Forelimb muscle (tissue), 1 donor: ENCODE data around the gene HSFX1. TPM values are rescaled to one million over a fixed set of nuclear protein-coding genes. Genes with fewer than 3 reads are reported as not detected.
"Not testable (repeated sequence)": the region's sequence is repeated elsewhere in the genome, so short reads cannot be mapped to it uniquely, and the experiment has no call there.

Experiments
- DNase-seq: peaks from one replicate; pipeline ENCODE4 v3.0.0-alpha.2; 2013; ENCODE audit warnings: low read depth
- polyA plus RNA-seq: library from polyadenylated mRNA; unstranded; fragments of 120-200 nt; gene quantifications from one replicate; pipeline ENCODE4 v1.2.1, GENCODE V29; 2013; ENCODE audit not compliant: insufficient read length

HSFX1 gene, protein sequence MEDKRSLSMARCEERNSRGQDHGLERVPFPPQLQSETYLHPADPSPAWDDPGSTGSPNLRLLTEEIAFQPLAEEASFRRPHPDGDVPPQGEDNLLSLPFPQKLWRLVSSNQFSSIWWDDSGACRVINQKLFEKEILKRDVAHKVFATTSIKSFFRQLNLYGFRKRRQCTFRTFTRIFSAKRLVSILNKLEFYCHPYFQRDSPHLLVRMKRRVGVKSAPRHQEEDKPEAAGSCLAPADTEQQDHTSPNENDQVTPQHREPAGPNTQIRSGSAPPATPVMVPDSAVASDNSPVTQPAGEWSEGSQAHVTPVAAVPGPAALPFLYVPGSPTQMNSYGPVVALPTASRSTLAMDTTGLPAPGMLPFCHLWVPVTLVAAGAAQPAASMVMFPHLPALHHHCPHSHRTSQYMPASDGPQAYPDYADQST
- polyA plus RNA-seq, result 2.6 TPM

DNA sequence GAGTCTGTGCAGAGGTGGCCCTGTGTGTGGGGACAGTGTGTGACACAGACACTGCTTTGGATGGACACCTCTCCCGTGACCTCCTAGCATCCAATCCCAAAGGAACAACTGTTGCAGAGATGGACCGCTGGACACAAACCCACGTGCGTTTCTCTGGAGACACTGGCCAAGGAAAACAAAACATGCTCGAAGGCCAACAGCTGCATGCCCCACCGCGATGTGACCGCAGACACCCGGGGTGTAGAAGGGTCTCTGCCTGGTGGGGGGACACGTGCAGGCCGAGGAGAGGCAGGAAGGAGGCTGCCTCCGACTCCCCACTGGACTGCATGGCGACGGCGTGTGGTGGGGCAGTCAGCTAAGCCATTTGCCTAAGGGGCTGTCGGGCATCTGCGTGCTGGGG lies at the start of gene HSFX1:
Gene HSFX1 (plus strand): TSS at position 301 of the 400 bp plus-strand sequence. CDS start 614 bp downstream, outside the sequence.
- DNase-seq, result not testable (repeated sequence)

DNA sequence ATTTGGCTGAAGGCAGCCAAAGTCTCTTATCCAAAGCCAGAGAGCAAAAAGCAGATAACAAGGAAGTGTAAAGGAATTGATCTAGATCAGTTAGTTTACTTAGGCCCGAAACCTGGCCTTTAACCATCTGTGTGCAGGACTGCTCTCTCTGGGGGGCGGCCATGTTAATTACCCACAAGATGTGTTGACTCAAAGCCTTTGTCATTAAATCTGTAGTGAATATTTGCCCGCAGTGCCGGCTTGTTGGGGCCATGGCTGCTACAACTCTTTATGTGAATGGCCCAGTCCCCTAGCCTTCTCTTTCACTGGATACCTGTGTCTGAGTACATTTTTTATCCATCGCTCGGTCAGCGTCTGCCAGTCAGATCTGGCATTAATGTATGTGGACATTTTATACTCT lies 46.6 kb upstream of the HSFX1 start:
- DNase-seq, result not testable (repeated sequence)

DNA sequence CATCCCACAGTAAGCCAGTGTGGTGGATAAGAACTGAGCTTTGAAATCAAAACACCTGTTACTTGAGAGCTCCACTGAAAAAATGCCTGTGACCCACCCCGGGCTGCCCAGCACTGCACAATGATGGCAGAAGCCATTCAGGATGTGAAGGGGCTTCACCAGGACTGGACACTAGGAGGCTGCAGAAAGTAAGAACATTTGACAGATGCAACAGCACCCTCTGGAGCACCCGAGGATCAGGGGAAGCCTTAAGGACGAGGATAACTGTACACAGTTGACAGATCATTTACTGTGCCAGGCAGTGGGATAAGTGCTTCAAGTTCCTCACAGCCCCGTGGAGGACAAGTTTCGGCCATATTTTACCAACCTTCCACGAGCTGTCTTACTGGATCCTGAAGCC lies 31.6 kb upstream of the HSFX1 start:
- not testable (repeated sequence) for DNase-seq

DNA sequence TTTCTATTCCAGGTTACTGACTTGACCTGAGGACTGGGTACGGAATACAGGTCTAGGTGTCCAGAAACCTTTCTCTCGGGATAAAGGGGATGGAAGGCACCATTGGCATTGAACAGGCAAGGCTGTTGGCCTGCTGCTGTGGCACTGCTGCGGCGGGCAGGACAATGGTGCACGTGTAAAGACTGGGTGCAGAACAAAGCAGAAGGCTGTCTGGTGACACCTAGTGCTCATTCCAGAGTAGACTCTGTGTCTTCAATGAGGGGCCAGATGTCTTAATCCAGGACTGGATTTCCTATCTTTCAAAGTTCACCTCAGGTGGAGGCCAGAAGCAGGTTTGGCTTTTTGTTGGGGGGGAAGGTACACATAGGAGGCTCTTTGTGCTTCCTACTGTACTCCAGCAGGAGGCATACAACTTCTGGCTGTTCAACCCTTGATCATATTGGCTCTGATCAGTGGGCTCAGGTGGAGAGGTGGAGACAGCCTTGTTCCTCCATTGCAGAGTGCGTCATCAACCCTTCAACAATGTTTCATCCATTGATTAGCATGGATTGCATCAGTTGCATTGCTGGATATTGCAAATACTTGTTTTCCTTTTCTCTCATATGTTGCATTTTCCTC lies 27.4 kb upstream of the HSFX1 start:
- not testable (repeated sequence) for DNase-seq

DNA sequence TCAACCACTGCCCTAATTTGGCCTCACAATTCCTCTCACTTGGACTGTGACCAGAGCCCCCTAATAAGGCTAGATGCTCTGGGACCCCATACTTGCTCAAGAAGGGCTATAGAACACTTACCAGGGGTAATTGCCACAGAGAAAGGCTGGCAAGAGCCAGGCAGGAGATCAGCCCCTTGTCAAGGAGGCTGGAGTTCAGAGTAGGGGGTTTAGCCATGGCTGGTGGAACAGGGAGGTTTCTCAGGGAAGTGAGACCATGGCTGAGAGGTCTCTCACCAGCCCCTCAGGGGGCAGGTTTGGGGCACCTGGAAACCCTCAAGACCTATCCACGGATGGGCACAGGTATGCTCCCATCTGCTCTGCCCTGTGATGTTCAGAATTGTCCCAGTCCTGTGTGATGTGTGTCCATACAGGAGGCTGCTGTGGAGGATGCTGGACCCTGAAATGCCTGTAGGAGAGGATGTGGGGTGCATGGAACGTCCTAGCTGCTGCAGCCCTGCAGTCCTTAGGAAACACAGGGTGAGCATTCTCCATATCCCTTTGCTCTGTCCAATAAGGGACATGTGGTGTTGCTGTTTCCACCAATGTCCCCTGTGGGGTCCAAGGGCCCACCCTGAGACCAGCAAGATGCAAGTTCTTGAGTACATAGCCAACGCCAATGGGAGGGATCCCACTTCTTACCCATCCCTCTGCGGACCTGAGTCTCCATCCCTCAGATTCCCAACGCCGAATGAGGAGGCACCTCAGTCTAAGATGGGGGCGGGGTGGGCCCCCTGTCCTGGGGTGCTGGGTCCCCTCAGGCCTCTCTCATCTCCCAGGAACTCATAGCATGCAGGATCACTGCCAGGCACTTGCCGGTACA lies 16.4 kb upstream of the HSFX1 start:
- DNase-seq, result no peak

DNA sequence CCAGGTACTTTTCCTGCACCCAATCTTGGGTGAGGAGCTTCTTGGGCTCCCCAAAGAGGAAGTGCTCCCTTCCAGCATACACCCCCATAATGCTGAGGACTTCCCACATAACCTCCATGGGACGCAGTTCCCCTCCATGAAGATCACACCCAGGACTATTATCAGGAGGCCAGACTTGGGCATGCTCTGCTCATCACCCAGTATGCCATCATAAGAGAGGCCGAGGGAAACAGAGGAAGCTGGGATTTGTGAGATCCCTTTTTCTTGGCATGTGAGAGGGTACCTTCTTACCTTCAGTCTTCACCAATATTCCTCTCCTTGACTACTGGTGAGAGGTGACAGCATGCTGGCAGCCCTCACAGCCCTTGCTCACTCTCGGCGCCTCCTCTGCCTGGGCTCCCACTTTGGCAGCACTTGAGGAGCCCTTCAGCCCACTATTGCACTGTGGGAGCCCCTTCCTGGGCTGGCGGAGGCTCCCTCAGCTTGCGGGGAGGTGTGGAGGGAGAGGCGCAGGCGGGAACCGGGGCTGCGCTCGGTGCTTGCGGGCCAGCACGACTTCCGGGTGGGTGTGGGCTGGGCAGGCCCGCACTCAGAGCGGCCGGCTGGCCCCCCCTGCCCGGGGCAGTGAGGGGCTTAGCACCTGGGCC lies 15.7 kb upstream of the HSFX1 start:
- DNase-seq, result no peak

DNA sequence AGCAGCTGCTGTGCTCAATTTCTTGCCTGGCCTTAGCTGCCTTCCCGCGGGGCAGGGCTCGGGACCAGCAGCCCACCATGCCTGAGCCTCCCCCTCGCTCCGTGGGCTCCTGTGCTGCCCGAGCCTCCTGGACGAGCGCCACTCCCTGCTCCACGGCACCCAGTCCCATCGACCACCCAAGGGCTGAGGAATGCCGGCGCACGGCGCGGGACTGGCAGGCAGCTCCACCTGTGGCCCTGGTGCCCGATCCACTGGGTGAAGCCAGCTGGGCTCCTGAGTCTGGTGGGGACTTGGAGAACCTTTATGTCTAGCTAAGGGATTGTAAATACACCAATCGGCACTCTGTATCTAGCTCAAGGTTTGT lies 15.2 kb upstream of the HSFX1 start:
- DNase-seq, result not testable (repeated sequence)

DNA sequence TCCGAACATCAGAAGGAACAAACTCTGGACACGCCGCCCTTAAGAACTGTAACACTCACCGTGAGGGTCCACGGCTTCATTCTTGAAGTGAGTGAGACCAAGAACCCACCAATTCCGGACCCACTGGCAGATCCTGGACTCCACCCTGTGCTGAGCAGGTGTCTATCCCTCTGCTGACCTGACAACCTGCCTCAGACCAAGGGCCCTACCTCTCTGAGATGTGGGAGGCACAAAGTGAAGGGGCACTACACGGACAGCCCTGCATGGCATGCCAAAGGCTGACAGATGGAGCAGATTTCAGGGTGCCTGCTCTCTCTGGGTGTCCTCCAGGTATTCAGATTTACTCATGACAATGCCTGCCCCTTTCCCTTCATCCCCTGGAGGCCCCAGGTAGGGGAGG lies 14.0 kb upstream of the HSFX1 start:
- no peak for DNase-seq

DNA sequence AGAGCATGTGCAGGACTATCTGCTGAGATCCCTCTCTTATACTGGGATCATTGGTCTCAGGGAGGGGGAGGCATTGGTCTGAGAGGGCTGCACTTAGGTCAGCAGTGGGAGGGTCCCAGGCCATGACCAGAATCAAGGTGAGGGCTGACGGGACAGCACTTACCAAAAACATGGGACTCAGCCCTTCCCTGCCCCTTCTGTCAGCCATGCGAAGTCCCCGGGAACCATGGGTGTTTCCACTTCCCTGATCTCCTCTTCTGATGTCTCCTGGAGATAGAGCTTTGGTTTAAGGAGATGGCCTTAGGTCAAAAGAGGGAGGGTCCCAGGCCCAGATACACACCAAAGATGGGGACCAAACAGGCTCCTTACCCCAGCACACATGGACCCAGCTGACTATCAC lies 12.9 kb upstream of the HSFX1 start:
- no peak for DNase-seq

DNA sequence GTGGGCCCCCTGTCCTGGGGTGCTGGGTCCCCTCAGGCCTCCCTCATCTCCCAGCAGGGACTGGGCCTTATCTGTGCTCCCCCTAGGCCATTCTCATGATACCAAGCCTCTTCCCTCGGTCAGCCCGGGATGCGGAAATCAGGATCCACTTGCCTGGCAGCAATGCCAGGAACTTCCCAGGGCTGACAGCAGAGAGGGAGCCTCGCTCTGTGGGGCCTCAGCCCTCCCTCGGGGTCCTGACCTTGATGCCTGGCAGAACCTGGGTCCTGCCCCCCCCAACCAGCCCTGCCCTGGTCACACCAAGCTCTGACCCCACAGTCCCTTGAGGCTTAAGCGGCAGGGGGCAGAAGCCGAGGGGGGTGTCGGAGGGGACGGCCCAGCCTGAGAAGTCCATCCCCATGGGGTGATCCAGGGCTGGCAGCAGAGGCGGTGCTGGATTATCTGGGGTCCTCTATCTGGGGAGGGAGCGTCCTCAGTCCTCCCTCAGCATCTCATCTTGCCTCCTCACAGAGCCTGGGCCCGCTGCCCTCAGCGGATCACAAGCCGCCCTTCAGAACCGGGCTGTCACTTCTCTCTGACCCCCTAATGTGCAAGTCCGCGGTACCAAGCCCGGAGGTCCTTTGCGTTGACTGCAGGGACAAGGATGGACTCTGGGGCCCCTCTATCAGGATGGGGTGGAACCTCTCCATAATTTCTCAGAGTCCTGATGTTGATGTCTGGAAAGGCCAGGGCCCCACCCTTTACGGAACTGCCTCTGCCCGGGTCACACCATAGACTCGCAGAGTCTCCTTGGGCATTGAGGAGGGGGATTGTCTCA lies 11.8 kb upstream of the HSFX1 start:
- DNase-seq, result not testable (repeated sequence)

DNA sequence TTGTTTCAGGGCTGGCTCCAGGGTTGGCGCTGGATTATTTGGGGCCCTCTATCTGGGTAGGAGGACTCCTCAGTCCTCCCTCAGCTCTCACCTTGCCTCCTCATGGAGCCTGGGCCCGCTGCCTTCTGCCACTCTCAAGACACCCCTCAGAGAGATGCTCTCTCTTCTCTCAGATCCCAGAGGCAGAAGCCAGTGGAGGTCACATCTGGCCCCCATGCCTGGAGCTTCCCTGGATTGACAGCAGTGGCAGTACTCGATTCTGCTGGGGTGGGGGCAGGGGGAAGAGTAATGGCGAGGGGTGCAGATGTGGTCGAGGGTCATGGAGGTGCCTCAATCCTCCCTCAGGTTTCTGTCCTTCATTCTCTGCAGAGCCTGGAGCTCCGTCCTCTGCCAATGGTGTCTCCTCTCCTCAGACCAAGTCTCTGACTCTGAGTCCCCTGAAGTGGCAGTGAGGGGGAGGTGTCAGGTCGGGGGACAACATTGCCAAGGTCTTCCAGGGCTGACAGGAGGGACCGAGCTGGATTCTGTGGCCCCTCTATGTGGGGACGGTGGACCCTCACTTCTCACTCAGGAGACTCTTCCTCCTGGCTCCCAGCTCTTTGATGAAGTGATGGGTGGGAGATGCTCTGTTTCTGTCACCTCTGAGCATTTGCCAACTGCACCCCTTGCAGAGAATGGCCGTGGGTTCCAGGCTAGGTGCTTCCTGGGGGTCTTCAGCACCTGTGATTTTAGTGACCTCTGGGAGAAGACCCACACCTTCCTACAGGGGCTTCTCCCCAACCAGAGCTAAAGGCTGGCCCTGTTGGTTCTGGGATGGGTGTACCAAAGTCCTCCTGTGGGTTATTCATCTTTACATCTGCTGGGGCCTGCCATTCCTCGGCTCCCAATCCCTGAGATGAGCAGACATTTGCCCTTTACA lies 10.9 kb upstream of the HSFX1 start:
- DNase-seq, result no peak

DNA sequence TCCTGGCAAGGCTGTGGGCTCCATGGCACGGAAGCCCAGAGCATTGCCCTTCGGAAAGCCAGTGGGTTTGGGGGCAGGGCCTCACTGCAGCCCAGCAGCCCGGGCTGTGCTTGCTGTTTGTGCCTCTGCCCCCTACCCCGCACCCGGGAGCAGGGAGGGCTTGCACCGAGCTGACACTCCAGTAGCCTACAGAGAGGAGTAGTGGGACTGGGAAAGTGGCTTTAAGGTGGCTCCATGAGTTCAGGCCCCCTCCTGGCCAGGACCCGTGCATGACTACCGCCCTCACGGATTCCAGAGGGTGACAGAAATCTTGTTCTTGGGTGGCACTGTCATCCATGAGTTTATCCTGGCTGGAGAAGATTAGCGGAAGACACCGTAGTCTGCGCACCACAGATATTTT lies 3.5 kb upstream of the HSFX1 start:
- not testable (repeated sequence) for DNase-seq

DNA sequence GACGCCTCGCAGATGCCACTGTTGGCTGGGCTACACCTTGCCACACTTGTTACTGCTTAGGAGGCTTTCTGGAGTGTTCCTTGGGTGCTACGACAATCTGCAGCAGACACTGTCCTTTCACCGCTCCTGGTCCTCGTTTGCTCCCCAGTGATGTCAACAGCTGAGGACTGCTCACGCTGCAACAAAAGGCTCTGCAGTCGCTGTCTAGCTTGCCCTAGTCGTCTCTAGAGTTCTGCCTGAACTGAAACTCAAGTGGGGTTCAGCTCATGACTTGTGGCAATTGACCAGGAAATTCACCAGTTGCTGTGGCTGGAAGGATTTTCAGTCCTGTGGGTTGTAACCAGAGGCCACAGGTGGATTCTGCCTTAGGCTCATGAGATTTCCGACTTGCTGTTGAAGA lies 842 bp upstream of the HSFX1 start:
- not testable (repeated sequence) for DNase-seq

DNA sequence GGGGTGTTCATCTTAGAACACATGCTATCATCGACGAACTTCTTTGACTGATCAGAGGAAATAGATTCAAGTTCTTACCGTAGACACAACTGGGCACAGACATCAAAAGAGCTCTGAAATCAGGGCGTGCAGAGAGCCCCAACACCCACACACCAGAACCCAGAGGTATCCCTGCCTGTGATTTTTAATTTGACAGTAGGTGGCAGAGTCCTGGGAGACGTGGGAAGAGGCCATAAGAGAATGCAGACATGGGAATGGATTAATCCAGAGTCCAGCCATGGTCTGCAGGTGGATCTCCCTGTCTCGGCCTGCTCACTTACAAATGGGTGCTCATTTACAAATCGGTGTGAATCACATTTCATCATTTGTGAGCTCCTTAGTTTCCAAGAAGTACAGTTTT lies 4.1 kb downstream of the HSFX1 start:
- DNase-seq, result not testable (repeated sequence)

DNA sequence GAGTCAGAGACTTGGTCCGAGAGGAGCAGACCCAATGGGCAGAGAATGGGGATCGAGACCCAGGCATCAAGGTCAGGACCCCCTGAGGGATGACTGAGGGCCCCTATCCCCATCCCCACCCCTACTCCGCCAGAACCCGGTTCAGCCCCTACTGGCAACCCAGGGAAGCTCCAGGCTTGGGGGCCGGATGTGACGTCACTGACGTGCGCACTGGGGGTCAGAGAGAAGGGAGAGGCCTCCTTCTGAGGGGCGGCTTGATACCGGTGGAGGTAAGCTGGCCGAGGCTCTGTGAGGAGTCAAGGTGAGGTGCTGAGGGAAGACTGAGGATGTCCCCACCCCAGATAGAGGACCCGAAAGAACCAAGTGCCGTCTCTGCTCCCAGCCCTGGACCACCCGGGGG lies 7.9 kb downstream of the HSFX1 start, which contains the start of gene MAGEA9:
Gene MAGEA9 (plus strand): TSS at position 204 of the 400 bp plus-strand sequence. CDS start 4,281 bp downstream, outside the sequence.
- not testable (repeated sequence) for DNase-seq

DNA sequence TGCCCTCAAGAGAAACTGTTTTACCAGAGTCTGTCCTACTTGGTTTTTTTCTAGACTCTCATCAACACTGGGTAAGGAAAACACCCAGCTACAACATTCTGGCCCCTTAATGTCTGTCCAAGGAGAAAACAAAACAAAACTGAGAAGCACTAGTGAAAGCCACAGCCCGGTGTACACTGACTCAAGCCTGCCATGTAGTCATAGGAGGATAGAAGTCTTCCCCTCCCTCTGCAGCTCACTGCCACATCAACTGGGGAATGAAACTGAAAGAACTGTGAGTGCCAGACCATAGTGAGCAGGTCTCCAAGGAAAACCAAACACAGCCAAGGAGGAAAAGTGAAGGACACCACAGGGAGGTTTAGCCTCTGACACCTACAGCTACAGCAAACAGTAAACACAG lies 21.7 kb downstream of the HSFX1 start:
- DNase-seq, result not testable (repeated sequence)

DNA sequence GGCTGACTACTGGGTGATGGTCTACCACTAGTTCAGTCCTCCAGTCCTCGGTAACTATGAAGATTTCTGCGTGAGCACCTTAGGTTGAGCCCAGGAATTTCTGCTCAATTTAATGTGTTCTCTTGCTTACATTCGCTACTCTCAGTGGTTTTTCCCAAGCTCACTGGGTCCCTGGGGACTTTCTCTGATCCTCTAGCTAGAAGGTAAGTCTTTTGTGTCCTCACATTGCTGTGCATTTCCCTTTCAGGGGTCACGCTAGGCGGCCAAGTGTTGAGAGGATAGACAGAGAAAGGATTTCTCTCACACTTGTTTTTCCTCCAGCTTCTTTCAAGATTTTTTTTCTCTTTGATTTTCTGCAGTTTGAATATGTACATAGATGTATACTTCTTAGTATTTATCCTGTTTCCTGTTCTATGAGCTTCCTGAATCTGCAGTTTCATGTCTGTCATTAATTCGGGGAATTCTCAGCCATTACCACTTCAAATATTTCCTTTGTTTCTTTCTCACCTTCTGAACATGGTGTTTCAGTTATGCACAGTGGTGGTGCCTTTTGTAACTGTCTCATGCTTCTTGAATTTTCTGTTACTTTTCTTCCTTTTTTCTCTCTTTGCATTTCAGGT lies 25.3 kb downstream of the HSFX1 start:
- DNase-seq, result no peak

DNA sequence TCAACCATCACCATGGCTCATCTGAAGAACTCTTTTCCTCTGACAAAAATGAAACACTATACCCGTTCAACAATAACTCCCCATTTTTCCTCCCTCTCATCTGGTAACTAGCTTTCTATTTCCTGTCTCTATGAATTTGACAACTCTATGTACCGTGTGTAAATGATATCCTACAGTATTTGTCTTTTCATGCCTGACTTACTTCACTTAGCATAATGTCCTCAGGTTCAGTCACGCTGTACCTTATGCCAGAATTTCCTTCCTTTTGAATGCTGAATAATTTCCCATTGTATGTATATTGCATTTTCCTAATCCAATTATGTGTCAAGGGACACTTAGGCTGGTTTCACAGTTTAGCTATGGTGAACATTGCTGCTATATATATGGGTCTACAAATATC lies 26.1 kb downstream of the HSFX1 start:
- DNase-seq, result no peak

DNA sequence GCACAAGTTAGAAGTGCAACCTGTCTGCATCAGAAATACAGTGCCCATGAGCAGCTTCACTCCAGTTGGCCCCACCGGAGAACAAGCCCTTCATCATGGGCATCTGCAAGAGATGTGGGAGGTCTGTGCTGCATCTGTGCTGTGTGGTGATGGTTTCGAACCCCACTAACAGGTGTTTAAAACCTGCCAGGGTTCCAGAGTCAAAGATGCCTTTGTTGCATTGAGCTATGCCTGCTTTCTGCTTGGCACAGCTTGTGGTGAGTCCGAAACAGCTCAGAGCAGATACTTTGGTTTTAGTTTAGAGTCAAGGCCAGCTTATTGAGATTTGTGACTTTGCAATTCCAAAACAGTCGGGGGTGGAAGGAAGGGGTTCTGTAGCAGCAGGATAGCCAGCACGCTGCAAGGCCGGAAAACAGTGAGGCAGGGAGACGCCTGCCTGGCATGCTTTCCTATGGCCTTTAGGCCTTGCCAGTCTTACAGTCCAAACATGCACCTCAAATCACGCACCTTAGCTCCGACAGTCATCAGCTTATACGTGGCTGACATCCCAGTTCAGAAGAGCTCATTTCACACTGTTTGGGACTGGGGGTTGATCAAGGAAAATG lies 29.7 kb downstream of the HSFX1 start:
- DNase-seq, result no peak
